NCI-H1048 (cell line): ENCODE data around the gene CAPN2.

Source experiments
- DNase-seq: peaks from one replicate; lab custom pipeline; 2025; lab: John Stamatoyannopoulos, UW

The CAPN2 gene

GRCh38 chr1:223712194-223712849, at the start of gene CAPN2:
CAPN2 (plus strand) TSS chr1:223712539; CDS start chr1:223712641, 102 bp downstream.
- DNase-seq, result peak; percentile 45

- no peak for DNase-seq
These were observed 49.4 kb upstream of the CAPN2 start for GRCh38 chr1:223662943-223663342.

- no peak for DNase-seq
These were observed 48.2 kb upstream of the CAPN2 start for GRCh38 chr1:223664106-223664505.

GRCh38 chr1:223665592-223666312, 46.6 kb upstream of the CAPN2 start, which contains the start of gene CAPN8:
CAPN8 (minus strand) TSS chr1:223665701; CDS start chr1:223665646, 55 bp downstream.
- no peak for DNase-seq

- DNase-seq, result no peak
These were observed 44.7 kb upstream of the CAPN2 start for GRCh38 chr1:223667484-223668182.

- no peak for DNase-seq
These were observed 43.1 kb upstream of the CAPN2 start for GRCh38 chr1:223669003-223669795.

- no peak for DNase-seq
These were observed 41.7 kb upstream of the CAPN2 start for GRCh38 chr1:223670458-223671159.

GRCh38 chr1:223674119-223674890, 38.0 kb upstream of the CAPN2 start:
- DNase-seq, result no peak

GRCh38 chr1:223678841-223679240, 33.5 kb upstream of the CAPN2 start:
- DNase-seq, result no peak

GRCh38 chr1:223680188-223680587, 32.2 kb upstream of the CAPN2 start:
- DNase-seq, result no peak

GRCh38 chr1:223682502-223682901, 29.8 kb upstream of the CAPN2 start:
- no peak for DNase-seq

- peak; percentile 78 for DNase-seq
These were observed 28.5 kb upstream of the CAPN2 start for GRCh38 chr1:223683586-223684487.

GRCh38 chr1:223684488-223684792, 27.9 kb upstream of the CAPN2 start:
- no peak for DNase-seq

GRCh38 chr1:223691121-223691520, 21.2 kb upstream of the CAPN2 start:
- DNase-seq, result no peak

GRCh38 chr1:223695014-223695548, 17.3 kb upstream of the CAPN2 start:
- no peak for DNase-seq

GRCh38 chr1:223695941-223696340, 16.4 kb upstream of the CAPN2 start:
- no peak for DNase-seq

- DNase-seq, result no peak
These were observed 11.9 kb upstream of the CAPN2 start for GRCh38 chr1:223700388-223700918.

GRCh38 chr1:223700942-223701637, 11.2 kb upstream of the CAPN2 start:
- DNase-seq, result no peak
